ENCODE results near the gene CFAP210.
"Not testable (repeated sequence)": the region's sequence is repeated elsewhere in the genome, so short reads cannot be mapped to it uniquely, and the experiment has no call there.

Gene CFAP210

DNA sequence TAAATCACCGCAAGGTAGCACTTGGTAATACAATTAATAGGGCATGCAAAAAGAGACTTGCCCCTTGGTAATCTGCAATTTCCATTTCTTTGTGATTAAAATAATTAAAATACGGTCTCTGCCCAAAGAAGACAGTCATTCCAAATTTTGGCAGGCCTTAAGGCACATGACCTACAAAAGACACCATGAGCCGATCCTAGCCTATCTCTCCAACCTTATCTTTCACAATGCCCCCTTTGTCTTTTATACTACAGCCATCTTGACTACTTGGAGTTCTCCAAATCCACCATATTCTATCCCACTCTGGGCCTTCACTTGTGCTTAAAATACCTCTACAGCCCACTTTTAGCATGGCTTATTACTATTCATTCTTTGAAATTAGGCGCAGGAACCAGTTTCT lies 23.3 kb downstream of the CFAP210 start:
- DNase-seq = no peak

DNA sequence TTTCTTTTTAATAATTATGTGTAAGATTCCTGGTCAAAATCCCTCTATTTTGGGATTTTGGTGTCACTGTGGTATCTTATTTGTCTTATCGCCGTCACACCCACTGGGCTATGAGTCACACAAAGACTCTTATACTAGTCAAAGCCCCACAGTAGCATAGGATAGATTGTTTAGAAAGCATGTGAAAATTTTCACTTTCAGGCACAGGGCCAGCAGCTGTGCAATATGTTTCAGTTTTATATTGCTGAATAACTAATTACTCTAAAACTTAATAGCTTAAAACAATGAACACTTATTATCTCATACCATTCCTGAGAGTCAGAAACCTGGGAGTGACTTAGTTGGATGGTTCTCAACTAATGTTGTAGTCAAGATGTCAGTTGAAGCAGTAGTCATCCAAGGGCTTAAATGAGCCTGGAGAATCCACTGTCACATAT lies 24.0 kb downstream of the CFAP210 start:
- DNase-seq = no peak

DNA sequence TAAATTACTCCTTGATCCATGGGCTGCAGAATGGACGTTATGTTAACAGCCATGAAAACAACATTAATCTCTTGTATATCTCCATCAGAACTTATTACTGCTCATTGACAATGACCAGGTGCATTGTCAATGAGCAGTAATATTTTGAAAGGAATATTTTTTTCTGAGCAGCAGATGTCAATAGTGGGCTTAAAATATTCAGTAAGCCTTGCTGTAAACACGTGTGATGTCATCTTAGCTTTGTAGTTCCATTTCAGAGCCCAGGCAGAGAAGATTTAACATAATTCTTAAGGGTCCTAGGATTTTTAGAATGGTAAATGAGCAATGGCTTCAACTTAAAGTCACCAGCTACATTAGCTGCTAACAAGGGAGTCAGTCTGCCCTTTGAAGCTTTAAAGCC lies 26.6 kb downstream of the CFAP210 start:
- no peak for DNase-seq

DNA sequence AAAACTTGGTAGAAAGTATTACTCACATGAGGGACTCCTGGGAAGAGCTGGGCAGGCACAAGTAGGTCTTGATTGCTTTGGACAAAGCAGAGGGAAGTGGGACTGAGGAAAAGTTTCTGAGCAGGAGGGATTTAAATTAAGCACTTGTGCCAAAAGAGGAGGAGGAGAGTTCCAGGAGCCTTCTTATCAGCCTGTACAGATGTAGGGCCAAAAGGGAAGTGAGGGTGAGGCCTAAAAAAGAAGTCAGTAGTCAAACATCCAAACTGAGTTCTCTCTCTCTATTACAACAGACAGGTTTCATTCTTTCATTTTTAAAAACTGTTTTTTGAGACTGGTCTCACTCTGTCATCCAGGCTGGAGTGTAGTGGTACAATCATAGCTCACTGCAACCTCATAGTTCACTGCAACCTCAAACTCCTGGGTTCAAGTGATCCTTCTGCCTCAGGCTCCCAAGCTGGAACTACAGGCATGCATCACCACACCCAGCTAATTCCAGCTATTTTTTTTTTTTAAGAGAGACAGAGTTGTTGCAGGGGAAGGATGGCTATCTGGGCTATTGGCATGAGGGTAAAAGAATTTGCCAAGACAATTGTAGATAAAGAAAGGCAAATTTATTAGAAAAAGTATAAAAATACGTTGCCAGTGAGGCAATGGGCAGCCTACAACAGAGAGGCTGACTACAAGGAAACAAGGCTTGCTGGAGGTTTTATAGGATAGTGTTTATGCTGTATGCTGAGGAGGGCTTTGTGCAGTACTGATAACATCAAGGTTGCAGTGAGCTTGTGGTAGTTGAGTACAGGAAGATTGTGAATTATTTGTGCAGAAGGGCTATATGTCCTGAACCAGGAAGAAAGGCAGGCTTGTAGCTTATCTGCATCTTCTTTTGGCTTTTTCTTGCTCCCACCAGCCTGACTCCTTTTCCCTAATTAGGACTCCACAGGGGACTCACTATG lies 29.0 kb downstream of the CFAP210 start:
- DNase-seq = no peak

DNA sequence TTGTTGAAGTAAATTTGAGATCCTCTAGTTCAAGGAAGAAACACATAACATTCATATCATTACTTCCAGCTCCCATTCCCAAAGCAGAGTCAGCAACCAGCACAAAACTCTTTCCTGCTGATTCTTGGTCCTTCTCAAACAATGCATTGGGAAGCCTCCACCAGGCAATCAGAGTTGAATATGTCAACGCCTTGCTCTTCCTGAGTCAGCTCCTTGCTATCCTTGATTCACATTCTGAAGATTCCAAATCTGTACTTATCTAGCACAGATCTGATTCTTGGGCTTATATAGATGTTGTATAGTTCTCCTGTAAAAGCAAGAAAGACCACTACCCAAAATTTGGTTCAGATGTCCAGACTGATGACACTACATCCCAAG lies 29.6 kb downstream of the CFAP210 start:
- no peak for DNase-seq

DNA sequence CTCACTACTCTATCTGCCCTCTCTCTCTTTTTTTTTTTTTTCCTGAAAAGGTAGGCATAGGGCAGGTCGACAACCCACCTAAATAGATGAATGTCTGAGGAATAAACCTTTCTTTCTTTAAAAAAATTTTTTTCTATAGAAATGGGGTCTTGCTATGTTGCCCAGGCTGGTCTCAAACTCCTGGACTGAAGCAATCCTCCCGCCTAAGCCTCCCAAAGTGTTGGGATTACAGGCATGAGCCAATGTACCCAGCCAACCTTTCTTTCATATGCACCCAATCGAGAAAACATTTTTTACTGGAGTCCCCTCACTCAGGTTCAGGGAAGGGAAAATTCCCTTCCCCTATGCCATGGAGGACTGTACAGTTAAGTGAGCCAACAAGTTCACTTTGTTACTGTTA lies 31.0 kb downstream of the CFAP210 start:
- DNase-seq = no peak

- DNase-seq = no peak
These were observed 31.5 kb downstream of the CFAP210 start for GRCh38 chr2:169662744-169663143.

DNA sequence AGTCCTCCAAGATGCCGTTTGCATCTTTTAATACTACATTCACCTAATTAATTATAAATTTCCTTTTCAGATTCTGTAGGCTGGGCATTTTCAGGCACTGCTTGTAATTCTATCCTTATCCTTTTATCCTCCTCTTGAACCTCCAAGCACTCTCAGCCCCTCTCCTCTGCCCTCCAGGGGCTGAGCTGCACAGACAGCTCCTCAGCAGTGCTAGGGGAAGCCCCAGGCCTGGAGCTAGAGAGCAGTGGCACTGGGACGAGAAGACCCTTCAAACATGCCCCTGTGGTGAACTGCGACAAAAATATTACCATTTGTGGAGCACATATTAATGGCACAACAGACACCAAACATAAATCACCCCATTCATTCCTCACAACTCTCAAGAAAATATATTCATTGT lies 32.9 kb downstream of the CFAP210 start:
- no peak for DNase-seq

DNA sequence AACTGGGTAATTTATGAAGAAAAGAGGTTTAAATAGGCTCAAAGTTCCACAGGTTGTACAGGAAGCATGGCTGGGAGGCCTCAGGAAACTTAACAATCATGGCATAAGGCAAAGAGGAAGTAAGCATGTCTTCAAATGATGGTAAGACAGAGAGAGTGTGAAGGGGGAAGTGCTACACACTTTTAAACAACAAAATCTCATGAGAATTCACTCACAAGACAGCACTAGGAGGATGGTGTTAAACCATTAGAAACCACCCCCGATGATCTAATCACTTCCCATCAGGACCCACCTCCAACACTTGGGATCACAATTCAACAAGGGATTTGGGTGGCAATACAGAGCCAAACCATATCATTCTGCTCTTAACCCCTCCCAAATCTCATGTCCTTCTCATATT lies 34.9 kb downstream of the CFAP210 start:
- no peak for DNase-seq

DNA sequence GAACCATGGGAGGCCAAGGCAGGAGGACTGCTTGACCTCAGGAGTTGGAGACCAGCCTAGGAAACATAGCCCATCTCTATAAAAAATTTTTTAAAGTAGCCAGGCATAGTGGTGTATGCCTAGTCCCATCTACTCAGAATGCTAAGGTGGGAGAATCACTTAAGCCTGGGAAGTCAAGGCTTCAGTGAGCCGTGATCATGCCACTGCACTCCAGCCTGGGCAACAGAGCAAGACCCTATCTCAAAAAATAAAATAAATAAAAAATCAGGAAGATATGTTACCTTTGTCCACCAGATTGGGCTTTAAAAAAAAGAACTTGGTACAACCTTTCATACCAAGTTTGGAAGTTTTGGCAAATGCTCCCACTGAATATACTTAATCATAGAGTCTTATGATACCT lies 35.3 kb downstream of the CFAP210 start:
- no peak for DNase-seq

GRCh38 chr2:169656164-169656563 lies 38.0 kb downstream of the CFAP210 start:
- DNase-seq = no peak

DNA sequence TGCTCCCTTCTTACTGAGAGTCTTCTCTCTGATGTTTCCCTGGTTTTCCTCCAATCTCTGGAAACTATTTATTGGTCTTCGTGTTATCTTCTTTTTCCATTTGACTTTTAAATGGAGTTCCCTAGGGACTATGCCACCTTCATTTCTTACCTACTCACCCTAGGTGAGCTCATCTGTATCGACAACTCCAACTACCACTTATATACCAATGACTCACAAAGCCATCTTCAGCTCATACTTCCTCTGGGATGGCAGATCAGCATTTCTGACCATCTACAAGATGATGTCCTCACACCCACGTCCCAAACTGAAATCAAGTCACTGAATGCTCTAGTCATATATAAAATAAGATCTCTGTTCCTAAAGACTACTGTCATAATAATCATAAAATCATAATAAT lies 40.6 kb downstream of the CFAP210 start:
- no peak for DNase-seq

DNA sequence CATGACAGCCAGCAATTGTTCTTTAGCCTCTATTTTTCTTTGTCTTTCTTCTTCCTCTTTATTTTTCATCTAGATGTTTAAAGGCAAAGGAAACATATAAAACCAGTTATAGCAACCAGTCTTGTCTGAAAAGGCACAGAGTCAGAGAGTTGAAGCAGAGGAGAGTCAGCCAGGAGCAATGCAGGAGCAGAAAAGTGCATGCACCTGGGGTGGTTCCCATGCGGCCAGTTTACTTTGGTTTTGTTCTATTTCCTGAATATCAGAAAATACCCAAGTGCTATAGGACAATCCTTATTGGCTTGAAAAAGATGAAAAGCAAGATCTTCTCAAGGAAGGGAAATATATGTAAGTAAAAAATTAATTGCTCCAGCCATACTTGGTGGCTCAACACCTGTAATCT lies 44.9 kb downstream of the CFAP210 start:
- DNase-seq = no peak

DNA sequence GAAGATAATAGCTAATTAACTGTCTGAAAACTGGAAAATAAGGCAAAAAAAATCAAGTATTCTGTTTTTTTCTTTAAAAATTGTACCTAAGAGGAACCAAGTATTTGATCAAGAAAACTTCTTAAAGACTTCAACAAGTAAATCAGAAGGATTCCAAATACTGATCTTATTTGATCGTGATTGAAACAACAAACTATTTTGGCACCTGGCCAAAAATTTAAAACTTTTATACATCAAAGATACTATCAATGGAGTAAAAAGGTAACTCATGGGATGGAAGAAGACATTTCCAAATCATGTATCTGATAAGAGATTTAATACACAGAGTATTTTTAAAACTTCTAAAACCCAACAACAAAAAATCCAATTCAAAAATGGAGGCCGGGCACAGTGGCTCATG lies 46.7 kb downstream of the CFAP210 start:
- no peak for DNase-seq

DNA sequence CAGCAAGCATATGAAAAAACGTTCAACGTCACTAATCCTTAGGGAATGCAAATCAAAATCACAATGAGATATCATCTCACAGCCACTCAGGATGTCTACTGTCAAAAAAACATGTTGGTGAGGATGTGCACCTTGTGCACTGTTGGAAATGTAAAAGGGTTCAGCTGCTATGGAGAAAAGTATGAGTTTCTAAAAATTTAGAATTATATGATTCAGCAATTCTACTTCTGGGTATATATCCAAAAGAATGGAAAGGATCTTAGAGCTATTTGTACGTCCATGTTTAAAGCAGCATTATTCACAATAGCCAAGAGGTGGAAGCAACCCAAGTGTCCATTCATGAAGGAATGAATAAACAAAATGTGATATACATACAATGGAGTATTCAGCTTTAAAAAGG lies 50.0 kb downstream of the CFAP210 start:
- no peak for DNase-seq

- no peak for DNase-seq
These were observed 52.7 kb downstream of the CFAP210 start for GRCh38 chr2:169641464-169641863.

DNA sequence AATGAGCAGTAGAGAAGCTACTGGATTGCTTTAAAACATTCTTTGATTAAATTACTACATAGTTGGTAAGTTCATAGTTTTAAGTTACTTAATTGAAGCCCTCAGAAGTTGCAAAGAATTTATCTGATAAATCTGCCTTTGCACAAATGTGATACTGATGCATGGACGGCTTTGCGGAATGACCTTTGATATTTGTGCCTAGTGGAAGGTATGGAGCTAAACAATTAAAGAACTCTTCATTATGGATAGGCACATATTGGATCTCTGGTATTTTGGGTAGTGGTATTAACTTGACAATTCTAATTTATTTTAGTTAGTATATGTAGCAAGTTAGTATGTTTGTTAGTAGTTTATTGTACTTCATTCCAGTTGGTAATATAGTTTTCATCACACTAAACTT lies 54.1 kb downstream of the CFAP210 start:
- no peak for DNase-seq

- DNase-seq = no peak
These were observed 56.6 kb downstream of the CFAP210 start for GRCh38 chr2:169637620-169638019.

GRCh38 chr2:169636440-169637097 lies 57.6 kb downstream of the CFAP210 start:
- no peak for DNase-seq

DNA sequence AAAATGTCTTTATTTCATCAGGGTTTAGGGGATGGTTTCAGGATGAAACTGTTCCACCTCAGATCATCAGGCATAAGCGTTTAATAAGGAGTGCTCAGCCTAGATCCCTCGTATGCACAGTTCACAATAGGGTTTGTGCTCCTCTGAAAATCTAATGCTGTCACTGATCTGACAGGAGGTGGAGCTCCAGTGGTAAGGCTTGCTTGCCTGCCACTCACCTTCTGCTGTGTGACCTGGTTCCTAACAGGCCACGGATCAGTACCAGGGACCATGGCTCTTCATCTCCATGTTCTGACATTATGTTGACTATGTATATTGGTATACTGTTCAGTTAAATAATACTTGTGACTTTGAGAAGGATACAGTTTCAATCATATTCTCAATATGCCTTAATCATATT lies 68.4 kb downstream of the CFAP210 start:
- DNase-seq = no peak

GRCh38 chr2:169623235-169623634 lies 71.0 kb downstream of the CFAP210 start:
- no peak for DNase-seq

DNA sequence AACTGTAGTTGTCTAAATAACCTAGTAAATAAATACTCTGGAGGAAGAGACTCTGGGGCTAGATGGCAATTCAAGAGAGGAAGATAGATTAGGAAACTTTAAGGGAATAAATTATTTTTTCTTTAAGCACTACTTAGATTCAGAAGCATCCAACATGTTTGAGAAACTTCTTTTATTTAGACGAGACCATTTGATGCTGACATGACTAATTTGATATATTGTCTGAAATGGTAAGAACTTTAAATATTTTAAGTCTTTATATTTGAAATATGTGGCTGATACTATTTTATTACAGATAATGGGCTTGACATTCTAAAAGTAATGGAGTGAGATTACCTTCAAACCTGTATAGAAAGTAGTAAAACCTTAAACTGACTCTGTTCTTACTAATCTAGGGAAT lies 73.7 kb downstream of the CFAP210 start:
- DNase-seq = no peak

DNA sequence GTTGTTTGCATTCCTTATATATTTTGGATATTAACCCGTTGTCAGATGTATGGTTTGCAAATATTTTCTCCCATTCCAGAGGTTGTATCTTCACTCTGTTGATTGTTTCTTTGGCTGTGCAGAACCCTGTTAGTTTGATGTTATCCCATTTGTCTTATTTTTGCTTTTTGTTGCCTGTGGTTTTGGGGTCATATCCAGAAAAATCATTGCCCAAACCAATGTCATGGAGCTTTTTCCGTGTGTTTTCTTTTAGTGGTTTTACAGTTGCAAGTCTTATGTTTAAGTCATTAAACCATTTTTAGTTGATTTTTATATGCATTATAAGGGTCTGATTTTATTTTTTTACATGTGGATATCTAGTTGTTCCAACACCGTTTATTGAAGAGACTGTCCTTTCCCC lies 74.3 kb downstream of the CFAP210 start:
- no peak for DNase-seq

DNA sequence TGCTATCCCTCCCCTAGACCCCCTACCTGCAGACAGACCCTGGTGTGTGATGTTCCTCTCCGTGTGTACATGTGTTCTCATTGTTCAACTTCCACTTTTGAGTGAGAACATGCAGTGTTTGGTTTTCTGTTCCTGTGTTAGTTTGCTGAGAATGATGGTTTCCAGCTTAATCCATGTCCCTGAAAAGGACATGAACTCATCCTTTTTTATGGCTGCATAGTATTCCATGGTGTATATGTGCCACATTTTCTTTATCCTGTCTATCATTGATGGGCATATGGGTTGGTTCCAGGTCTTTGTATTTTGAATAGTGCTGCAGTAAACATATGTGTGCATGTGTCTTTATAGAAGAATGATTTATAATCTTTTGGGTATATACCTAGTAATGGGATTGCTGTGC lies 78.2 kb downstream of the CFAP210 start:
- not testable (repeated sequence) for DNase-seq

- no peak for DNase-seq
These were observed 80.3 kb downstream of the CFAP210 start for GRCh38 chr2:169613876-169614275.

Data from activated CD4-positive, alpha-beta T cell treated with anti-CD3 and anti-CD28 coated beads for 4 hours (primary cell).